HCT116 (cell line): ENCODE data around the gene KIAA1549. TPM values are rescaled to one million over a fixed set of nuclear protein-coding genes. Genes with fewer than 3 reads are reported as not detected.

Source experiments
- ATAC-seq: fragments of 200-7000 bp; cut with Tn5 transposase; 2 replicates; pipeline ENCODE4 v1.9.1; 2020; ENCODE audit warnings: mild to moderate bottlenecking, moderate library complexity
- BruUV-seq: library from RNA; stranded (reverse); fragments of 400-500 nt; replicated peaks from 2 replicates; lab custom pipeline; 2021; lab: Mats Ljungman, UMichigan
- CTCF ChIA-PET: fragments of 300-600 bp; sonication (Branson Sonifier 250); formaldehyde crosslinking; loops from one replicate; lab custom pipeline; 2021; ENCODE audit warnings: antibody characterized with exemption; lab: Charles Lee
- POLR2A ChIA-PET: fragments of 300-600, 350-600 bp; sonication (Branson Sonifier 250); formaldehyde crosslinking; loops from one replicate; lab custom pipeline; 2021; ENCODE audit warnings: antibody characterized with exemption; lab: Charles Lee
- RAD21 ChIA-PET, 2 experiments: fragments of 300-600 bp; sonication (Branson Sonifier 250); formaldehyde crosslinking; loops; one replicate each; lab custom pipeline; 2023; ENCODE audit warnings: low total read pairs in 2 of 2; ENCODE audit not compliant: uncharacterized antibody in 2 of 2, unreplicated experiment in 2 of 2, low non-redundant PET in 1 of 2; lab: Charles Lee
- DNase-seq: peaks from one replicate; pipeline ENCODE4 v3.0.0-alpha.2; 2010; ENCODE audit warnings: low read depth, low spot score
- H2AFZ ChIP-seq: fragments of 200-600 bp; shearing (Covaris generic), sonication (generic); 2 replicates; pipeline ENCODE4 v1.6.1; 2017; ENCODE audit warnings: low read depth, mixed run types, mixed read lengths, antibody characterized with exemption, low read length; ENCODE audit not compliant: poor library complexity, severe bottlenecking
- H3K27ac ChIP-seq: 2 replicates; pipeline ENCODE4 v1.5.1; 2012; ENCODE audit warnings: low read depth, low read length
- H3K27me3 ChIP-seq: fragments of 200-600 bp; sonication (generic); 2 replicates; pipeline ENCODE4 v1.6.1; 2016; ENCODE audit warnings: mixed run types, low read length, mixed read lengths; ENCODE audit not compliant: insufficient read depth
- H3K36me3 ChIP-seq, 2 experiments: fragments of 200-500 bp in 1 of 2; fragments of 200-600 bp in 1 of 2; sonication (Bioruptor generic) in 1 of 2; sonication (generic) in 1 of 2; 2 replicates each; pipeline versions ENCODE4 v1.5.1 to v1.6.1; 2014 to 2016; ENCODE audit warnings: low read length in 2 of 2, inconsistent platforms in 1 of 2, mixed read lengths in 1 of 2, mixed run types in 1 of 2; ENCODE audit not compliant: insufficient read depth in 2 of 2, control insufficient read depth in 1 of 2
- H3K4me1 ChIP-seq, 2 experiments: fragments of 200-600 bp in 1 of 2; sonication (generic) in 1 of 2; 2 replicates each; pipeline versions ENCODE4 v1.5.1 to v1.6.1; 2012 to 2017; ENCODE audit warnings: low read length in 2 of 2, inconsistent platforms in 1 of 2, mild to moderate bottlenecking in 1 of 2, mixed read lengths in 1 of 2, mixed run types in 1 of 2, moderate library complexity in 1 of 2; ENCODE audit not compliant: insufficient read depth in 2 of 2, control insufficient read depth in 1 of 2
- H3K4me2 ChIP-seq: fragments of 200-600 bp; sonication (generic); 2 replicates; pipeline ENCODE4 v1.6.1; 2017; ENCODE audit warnings: mixed run types, low read length, mixed read lengths
- H3K4me3 ChIP-seq, 2 experiments: fragments of 200-600 bp in 1 of 2; sonication (generic) in 1 of 2; replicated peaks in 1 of 2; 2 replicates each; pipeline ENCODE4 v1.5.1; 2011 to 2016; ENCODE audit warnings: low read length in 2 of 2, control low read depth in 1 of 2, low read depth in 1 of 2, mild to moderate bottlenecking in 1 of 2, mixed read lengths in 1 of 2, mixed run types in 1 of 2
- H3K79me2 ChIP-seq: fragments of 200-600 bp; sonication (generic); 2 replicates; pipeline ENCODE4 v1.6.1; 2017; ENCODE audit warnings: mild to moderate bottlenecking, mixed run types, low read length, moderate library complexity, mixed read lengths; ENCODE audit not compliant: insufficient read depth
- H3K9ac ChIP-seq: fragments of 200-600 bp; sonication (generic); 2 replicates; pipeline ENCODE4 v1.6.1; 2016; ENCODE audit warnings: low read length, mixed read lengths
- H3K9me2 ChIP-seq: fragments of 200-600 bp; sonication (generic), shearing (Covaris generic); 2 replicates; pipeline ENCODE4 v1.6.1; 2017; ENCODE audit warnings: mixed run types, mild to moderate bottlenecking, moderate library complexity; ENCODE audit not compliant: insufficient read depth
- H3K9me3 ChIP-seq, 2 experiments: fragments of 200-500 bp in 1 of 2; fragments of 200-600 bp in 1 of 2; sonication (Bioruptor generic) in 1 of 2; sonication (generic) in 1 of 2; 2 replicates each; pipeline ENCODE4 v1.6.1; 2014 to 2017; ENCODE audit warnings: low read length in 2 of 2, mixed read lengths in 2 of 2, inconsistent platforms in 1 of 2, low read depth in 1 of 2, mild to moderate bottlenecking in 1 of 2, mixed run types in 1 of 2, moderate library complexity in 1 of 2; ENCODE audit not compliant: control insufficient read depth in 1 of 2, insufficient read depth in 1 of 2
- H4K20me1 ChIP-seq: fragments of 200-600 bp; sonication (generic), shearing (Covaris generic); 2 replicates; pipeline ENCODE4 v1.6.1; 2017; ENCODE audit warnings: mixed run types, mild to moderate bottlenecking, moderate library complexity; ENCODE audit not compliant: insufficient read depth
- CBX3 ChIP-seq: IDR thresholded peaks from 2 replicates; pipeline ENCODE4 v1.6.1; 2012; ENCODE audit warnings: low read depth
- CTCF ChIP-seq, 3 experiments: fragments of 200-600 bp in 1 of 3; sonication (generic) in 1 of 3; IDR thresholded peaks in 2 of 3; conservative IDR thresholded peaks in 1 of 3; 2 replicates each; pipeline ENCODE4 v1.5.1; 2012 to 2017; ENCODE audit warnings: low read depth in 2 of 3, low read length in 2 of 3, antibody characterized with exemption in 1 of 3, borderline replicate concordance in 1 of 3, control low read depth in 1 of 3, mild to moderate bottlenecking in 1 of 3, mixed read lengths in 1 of 3, mixed run types in 1 of 3, moderate library complexity in 1 of 3; ENCODE audit not compliant: insufficient read depth in 1 of 3
- EGR1 ChIP-seq: IDR thresholded peaks from 2 replicates; pipeline ENCODE4 v1.6.1; 2012; ENCODE audit warnings: low read depth
- ELF1 ChIP-seq: IDR thresholded peaks from 2 replicates; pipeline ENCODE4 v1.6.1; 2012; ENCODE audit warnings: low read depth, borderline replicate concordance
- EZH2phosphoT487 ChIP-seq: fragments of 200-600 bp; IDR thresholded peaks from 2 replicates; pipeline ENCODE4 v1.6.1; 2018; ENCODE audit warnings: antibody characterized with exemption, borderline replicate concordance
- JUND ChIP-seq: IDR thresholded peaks from 2 replicates; pipeline ENCODE4 v1.6.1; 2012
- SP1 ChIP-seq: IDR thresholded peaks from 2 replicates; pipeline ENCODE4 v1.6.1; 2012; ENCODE audit warnings: low read depth
- SRF ChIP-seq: IDR thresholded peaks from 2 replicates; pipeline ENCODE4 v1.6.1; 2012; ENCODE audit warnings: low read depth
- TCF7L2 ChIP-seq: IDR thresholded peaks from 2 replicates; pipeline ENCODE4 v1.7.0; 2011; ENCODE audit warnings: borderline replicate concordance, inconsistent platforms; ENCODE audit not compliant: insufficient read depth, insufficient read length; ENCODE audit errors: extremely low read depth
- ZNF274 ChIP-seq: fragments of 200-500 bp; sonication (Bioruptor generic); IDR thresholded peaks from 2 replicates; pipeline ENCODE4 v1.6.1; 2014; ENCODE audit warnings: mild to moderate bottlenecking, low read depth, low read length, inconsistent platforms
- intact Hi-C: fragments of 100-400 bp; cut with micrococcal nuclease; formaldehyde crosslinking; loops from 2 replicates; pipeline ENCODE4 v1.10.0; 2022
- total RNA-seq: library from RNA; stranded (reverse); gene quantifications from one replicate; pipeline ENCODE4 v1.2.1, GENCODE V29; 2021; ENCODE audit not compliant: unreplicated experiment
- TF ChIP-seq, protein P1 (sequence below): IDR thresholded peaks from 2 replicates; pipeline ENCODE4 v1.6.1; 2011; ENCODE audit warnings: mild to moderate bottlenecking, low read length, moderate library complexity; ENCODE audit not compliant: insufficient replicate concordance; ENCODE audit errors: extremely low read depth
- TF ChIP-seq, protein P2 (sequence below): IDR thresholded peaks from 2 replicates; pipeline ENCODE4 v1.6.1; 2012

The KIAA1549 gene
- total RNA-seq, 1 experiment from 2014 or later, result 3.9 TPM

DNA sequence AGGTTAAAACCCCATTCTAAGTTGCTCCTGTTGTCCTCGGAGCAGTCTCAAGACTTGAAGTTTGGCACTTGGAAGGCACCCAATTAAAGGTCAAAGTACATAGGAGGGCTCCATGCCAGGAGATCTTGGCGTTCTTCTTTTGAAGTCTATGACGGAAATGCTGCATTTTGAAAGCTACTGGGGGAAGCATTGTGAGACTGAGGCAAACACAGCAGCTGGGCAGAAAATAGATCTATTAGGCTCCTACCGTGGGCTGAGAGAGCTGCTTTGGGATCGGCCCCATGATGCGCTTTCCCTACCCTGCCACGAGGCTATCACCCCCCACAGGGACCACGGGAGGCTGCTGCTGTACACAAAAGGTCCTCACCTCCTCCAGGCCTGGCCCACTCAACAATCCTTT lies 20.0 kb downstream of the KIAA1549 start:
- TF ChIP-seq ZNF274, result no peak
- TF ChIP-seq TCF7L2, result no peak
- no peak for TF ChIP-seq EGR1
- TF ChIP-seq, protein P1, sequence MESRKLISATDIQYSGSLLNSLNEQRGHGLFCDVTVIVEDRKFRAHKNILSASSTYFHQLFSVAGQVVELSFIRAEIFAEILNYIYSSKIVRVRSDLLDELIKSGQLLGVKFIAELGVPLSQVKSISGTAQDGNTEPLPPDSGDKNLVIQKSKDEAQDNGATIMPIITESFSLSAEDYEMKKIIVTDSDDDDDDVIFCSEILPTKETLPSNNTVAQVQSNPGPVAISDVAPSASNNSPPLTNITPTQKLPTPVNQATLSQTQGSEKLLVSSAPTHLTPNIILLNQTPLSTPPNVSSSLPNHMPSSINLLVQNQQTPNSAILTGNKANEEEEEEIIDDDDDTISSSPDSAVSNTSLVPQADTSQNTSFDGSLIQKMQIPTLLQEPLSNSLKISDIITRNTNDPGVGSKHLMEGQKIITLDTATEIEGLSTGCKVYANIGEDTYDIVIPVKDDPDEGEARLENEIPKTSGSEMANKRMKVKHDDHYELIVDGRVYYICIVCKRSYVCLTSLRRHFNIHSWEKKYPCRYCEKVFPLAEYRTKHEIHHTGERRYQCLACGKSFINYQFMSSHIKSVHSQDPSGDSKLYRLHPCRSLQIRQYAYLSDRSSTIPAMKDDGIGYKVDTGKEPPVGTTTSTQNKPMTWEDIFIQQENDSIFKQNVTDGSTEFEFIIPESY, result no peak
- TF ChIP-seq ELF1, result no peak
- TF ChIP-seq JUND, result no peak
- no peak for TF ChIP-seq SP1
- no peak for TF ChIP-seq CBX3
- TF ChIP-seq SRF, result no peak
- TF ChIP-seq, protein P2, sequence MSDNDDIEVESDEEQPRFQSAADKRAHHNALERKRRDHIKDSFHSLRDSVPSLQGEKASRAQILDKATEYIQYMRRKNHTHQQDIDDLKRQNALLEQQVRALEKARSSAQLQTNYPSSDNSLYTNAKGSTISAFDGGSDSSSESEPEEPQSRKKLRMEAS, result no peak
- TF ChIP-seq EZH2phosphoT487, result no peak
- no peak for TF ChIP-seq CTCF (IDR thresholded peaks at IDR 0.05 in 2 of 3, conservative IDR thresholded peaks at IDR 0.05 in 1 of 3; ENCODE audit: borderline replicate concordance in 1 of 3, insufficient read depth in 1 of 3, low read depth in 2 of 3, low read length in 2 of 3)
- no peaks in the 10 kb centered on the region for H3K9me3 ChIP-seq
- DNase-seq (no peak), ATAC-seq (no peak)
- H3K79me2 ChIP-seq, result peaks cover 4% of the 10 kb centered on the region; the same call in 1 of the 2 replicates
- no peaks in the 10 kb centered on the region for H3K9me2 ChIP-seq
- H3K27ac ChIP-seq, result no peak overlapping the region
- RAD21 ChIA-PET, result no interaction called here
- H3K27me3 ChIP-seq, result no peaks in the 10 kb centered on the region
- intact Hi-C loops, result no loop called here
- H4K20me1 ChIP-seq, result no peaks in the 10 kb centered on the region
- no peak overlapping the region for H3K4me3 ChIP-seq
- no TSS peak for BruUV-seq
- CTCF ChIA-PET, result no interaction called here
- no peak overlapping the region for H3K9ac ChIP-seq
- POLR2A ChIA-PET, result no interaction called here
- no peaks in the 10 kb centered on the region; a peak in 1 of 4 replicates for H3K4me1 ChIP-seq
- no peaks in the 10 kb centered on the region for H3K36me3 ChIP-seq
- H2AFZ ChIP-seq, result no peak overlapping the region
- H3K4me2 ChIP-seq, result no peak overlapping the region
